Spleen (tissue), 11 donors: Measurements from ENCODE around the gene MAP4K4. TPM values are rescaled to one million over a fixed set of nuclear protein-coding genes. Genes with fewer than 3 reads are reported as not detected.
"Not testable (repeated sequence)": the region's sequence is repeated elsewhere in the genome, so short reads cannot be mapped to it uniquely, and the experiment has no call there.

Experiments
- DNase-seq: peaks from one replicate; pipeline ENCODE4 v3.0.0-alpha.2; 2020
- H3K27ac ChIP-seq, 8 donors: fragments of 200-600 bp; sonication (generic) in 7 of 8; 1 replicate in 4 of 8; 2 replicates in 4 of 8; pipeline versions ENCODE4 v1.5.0 to v1.8.0; 2016 to 2021; ENCODE audit warnings: inconsistent platforms in 4 of 8, mild to moderate bottlenecking in 4 of 8, moderate library complexity in 1 of 8
- H3K27me3 ChIP-seq, 7 donors: fragments of 200-600 bp; sonication (generic) in 6 of 7; replicated peaks in 1 of 7; 1 replicate in 4 of 7; 2 replicates in 3 of 7; pipeline versions ENCODE4 v1.5.0 to v1.8.0; 2016 to 2021; ENCODE audit warnings: inconsistent platforms in 3 of 7, mild to moderate bottlenecking in 1 of 7
- H3K36me3 ChIP-seq, 6 donors: fragments of 200-600 bp; sonication (generic) in 5 of 6; 1 replicate in 4 of 6; 2 replicates in 2 of 6; pipeline versions ENCODE4 v1.5.0 to v1.8.0; 2016 to 2021; ENCODE audit warnings: inconsistent platforms in 2 of 6
- H3K4me1 ChIP-seq, 6 donors: fragments of 200-600 bp; sonication (generic) in 5 of 6; 1 replicate in 3 of 6; 2 replicates in 3 of 6; pipeline versions ENCODE4 v1.5.0 to v1.8.0; 2016 to 2021; ENCODE audit warnings: inconsistent platforms in 3 of 6
- H3K4me3 ChIP-seq, 8 donors: fragments of 200-600 bp; sonication (generic) in 7 of 8; 1 replicate in 4 of 8; 2 replicates in 4 of 8; pipeline versions ENCODE4 v1.5.0 to v1.8.0; 2016 to 2021; ENCODE audit warnings: inconsistent platforms in 4 of 8, mild to moderate bottlenecking in 4 of 8, moderate library complexity in 2 of 8
- H3K9me3 ChIP-seq, 8 donors: fragments of 200-600 bp; sonication (generic) in 7 of 8; 1 replicate in 4 of 8; 2 replicates in 4 of 8; pipeline versions ENCODE4 v1.5.0 to v1.8.0; 2016 to 2021; ENCODE audit warnings: inconsistent platforms in 4 of 8
- CTCF ChIP-seq, 11 experiments: fragments of 200-600 bp in 7 of 11; fragments of 450-650 bp in 4 of 11; sonication (generic) in 4 of 11; IDR thresholded peaks in 8 of 11; conservative IDR thresholded peaks in 3 of 11; 1 replicate in 7 of 11; 2 replicates in 4 of 11; pipeline versions ENCODE4 v1.4.0 to v1.8.0; 2016 to 2021; ENCODE audit warnings: antibody characterized with exemption in 11 of 11, inconsistent platforms in 4 of 11, mild to moderate bottlenecking in 1 of 11
- POLR2A ChIP-seq, 3 donors: fragments of 450-650 bp; IDR thresholded peaks; one replicate each; pipeline ENCODE4 v1.5.1; 2017; ENCODE audit warnings: antibody characterized with exemption in 3 of 3, mild to moderate bottlenecking in 1 of 3
- POLR2AphosphoS5 ChIP-seq, 3 donors: sonication (generic); formaldehyde crosslinking; IDR thresholded peaks; one replicate each; pipeline ENCODE4 v1.5.1; 2017; ENCODE audit warnings: antibody characterized with exemption in 3 of 3
- WGBS, 5 donors: extraction: QIAGEN DNeasy Blood & Tissue Kit in 3 of 5; methylation state at CpG; one replicate each; pipeline versions ENCODE4 v1.1.5 to v1.1.7; 2013 to 2018; 5-methylcytosine and 5-hydroxymethylcytosine counted together
- intact Hi-C: fragments of 100-400 bp; cut with DNase I; formaldehyde crosslinking; loops from one replicate; pipeline ENCODE4 v1.15.0; 2023; ENCODE audit warnings: low total_unique reads
- polyA plus RNA-seq, 3 donors: library from polyadenylated mRNA; stranded (reverse); fragments of 200-250 nt; gene quantifications; one replicate each; pipeline ENCODE4 v1.2.1, GENCODE V29; 2013
- total RNA-seq, 7 donors: library from RNA; depleted of rRNA in 3 of 7; stranded (reverse); fragments of >200 nt in 3 of 7; fragmentation: NEBNext Ultra II Directional in 4 of 7; extraction: Animal tissue kit (Norgen Biotek cat#: 25700) in 4 of 7; gene quantifications; one replicate each; pipeline versions ENCODE4 v1.1.0 to v1.2.1, GENCODE V29; 2016 to 2021
- donor health status: healthy with polysubstance abuse.
- donor health status: DM: no; HTN: no; CAD: no; lungs with moderate emphysema.
- donor health status: DM: no; HTN: no; CAD: no.
- donor health status: Bipolar disorder and iron deficiency.
- donor health status: healthy.
- donor health status: DM: no; HTN: no; CAD: no.
- donor health status: DM: yes; HTN: yes; CAD: no.

Gene MAP4K4
- total and polyA plus RNA-seq, 10 donors, result 16.7 to 108 (median 71.7) TPM

GRCh38 chr2:101771227-101771902 lies 73.9 kb downstream of the MAP4K4 start:
- peaks cover 28 to 98% (median 77%) of the 10 kb centered on the region in 6 donors for H3K4me1 ChIP-seq
- WGBS, 5 donors, result 79 to 92% (median 84%) methylated on average over 5 of the region's 5 CpGs
- no peaks in the 10 kb centered on the region for H3K27me3 ChIP-seq
- DNase-seq, result no peak
- no peak overlapping the region for H3K27ac ChIP-seq
- TF ChIP-seq CTCF (IDR thresholded peaks at IDR 0.05 in 8 of 11, conservative IDR thresholded peaks at IDR 0.05 in 3 of 11), result no peak
- TF ChIP-seq POLR2A (IDR thresholded peaks at IDR 0.05), result no peak
- no peak for TF ChIP-seq POLR2AphosphoS5 (IDR thresholded peaks at IDR 0.05)
- H3K4me3 ChIP-seq, result no peak overlapping the region
- intact Hi-C loops, result no loop called here
- H3K9me3 ChIP-seq, result no peaks in the 10 kb centered on the region
- no peaks in the 10 kb centered on the region for H3K36me3 ChIP-seq

GRCh38 chr2:101771910-101772321 lies 74.4 kb downstream of the MAP4K4 start:
- no peaks in the 10 kb centered on the region for H3K36me3 ChIP-seq
- no peak overlapping the region for H3K27ac ChIP-seq
- no peak overlapping the region for H3K4me3 ChIP-seq
- TF ChIP-seq POLR2A (IDR thresholded peaks at IDR 0.05), result no peak
- TF ChIP-seq POLR2AphosphoS5 (IDR thresholded peaks at IDR 0.05), result no peak
- TF ChIP-seq CTCF (IDR thresholded peaks at IDR 0.05 in 8 of 11, conservative IDR thresholded peaks at IDR 0.05 in 3 of 11), result no peak
- intact Hi-C loops, result no loop called here
- no peaks in the 10 kb centered on the region for H3K9me3 ChIP-seq
- WGBS, 5 donors, result 87 to 100% (median 91%) methylated on average over 2 of the region's 2 CpGs
- peaks cover 23 to 98% (median 72%) of the 10 kb centered on the region in 6 donors for H3K4me1 ChIP-seq
- no peaks in the 10 kb centered on the region for H3K27me3 ChIP-seq
- no peak for DNase-seq

DNA sequence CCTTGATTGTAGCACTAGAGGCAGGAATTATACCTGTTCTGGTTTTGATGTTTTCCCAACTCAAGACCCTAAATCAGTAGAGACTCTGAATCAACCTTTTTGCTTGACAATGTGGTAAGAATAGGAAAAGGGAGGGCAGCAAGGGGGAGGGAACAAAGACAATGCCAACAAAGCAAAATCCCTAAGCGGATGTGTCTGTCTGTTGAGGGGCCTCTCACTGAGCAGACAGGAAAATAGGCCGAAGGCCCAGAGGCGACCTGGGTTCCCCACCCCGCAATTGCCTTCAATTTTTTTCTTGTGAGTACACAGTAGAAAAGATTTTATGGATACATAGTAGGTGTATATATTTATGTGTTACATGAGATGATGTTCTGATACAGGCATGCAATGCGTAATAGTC lies 75.6 kb downstream of the MAP4K4 start:
- no peaks in the 10 kb centered on the region for H3K9me3 ChIP-seq
- H3K36me3 ChIP-seq, result no peaks in the 10 kb centered on the region
- no peak for DNase-seq
- no peak overlapping the region for H3K4me3 ChIP-seq
- TF ChIP-seq POLR2A (IDR thresholded peaks at IDR 0.05), result no peak
- TF ChIP-seq CTCF (IDR thresholded peaks at IDR 0.05 in 8 of 11, conservative IDR thresholded peaks at IDR 0.05 in 3 of 11), result no peak
- no peak for TF ChIP-seq POLR2AphosphoS5 (IDR thresholded peaks at IDR 0.05)
- H3K4me1 ChIP-seq, result peaks cover 15 to 98% (median 67%) of the 10 kb centered on the region in 6 donors
- intact Hi-C loops, result no loop called here
- no peak overlapping the region for H3K27ac ChIP-seq
- WGBS, 5 donors, result 38 to 69% (median 48%) methylated on average over 5 of the region's 5 CpGs
- no peaks in the 10 kb centered on the region for H3K27me3 ChIP-seq

DNA sequence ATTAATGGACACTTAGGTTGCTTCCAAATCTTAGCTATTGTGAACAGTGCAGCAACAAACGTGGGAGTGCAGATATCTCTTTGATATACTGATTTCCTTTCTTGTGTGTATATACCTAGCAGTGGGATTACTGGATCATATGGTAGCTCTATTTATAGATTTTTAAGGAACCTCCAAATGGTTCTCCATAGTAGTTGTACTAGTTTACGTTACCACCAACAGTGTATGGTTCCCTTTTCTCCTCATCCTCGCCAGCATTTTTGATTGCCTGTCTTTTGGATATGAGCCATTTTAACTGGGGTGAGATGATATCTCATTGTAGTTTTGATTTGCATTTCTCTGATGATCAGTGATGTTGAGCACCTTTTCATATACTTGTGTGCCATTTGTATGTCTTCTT lies 76.5 kb downstream of the MAP4K4 start:
- H3K4me3 ChIP-seq, DNase-seq, H3K27me3 ChIP-seq, H3K36me3 ChIP-seq, H3K9me3 ChIP-seq, intact Hi-C loops, H3K27ac ChIP-seq: not testable (repeated sequence)
- peaks cover 11 to 98% (median 67%) of the 10 kb centered on the region in 6 donors for H3K4me1 ChIP-seq
- WGBS, 5 donors, result 59 to 77% (median 73%) methylated on average over 3 of the region's 3 CpGs
